ENCODE results near the gene KLHL21.

- no peak for TF ChIP-seq CTCF (IDR thresholded peaks at IDR 0.05)
- no peak for TF ChIP-seq POLR2AphosphoS5 (IDR thresholded peaks at IDR 0.05)
These were observed 4.9 kb downstream of the KLHL21 start for GRCh38 chr1:6597777-6598131.

All from prostate gland (tissue), 2 donors.